ENCODE results near the gene BCAS1.

The BCAS1 gene

GRCh38 chr20:54002741-54003140 lies 67.7 kb downstream of the BCAS1 start:
- no peak for DNase-seq
- peaks cover 20% of the 10 kb centered on the region for H3K36me3 Mint-ChIP-seq (ENCODE audit: low read depth)
- H3K4me1 Mint-ChIP-seq, result no peaks in the 10 kb centered on the region
- no peak overlapping the region for H3K27ac Mint-ChIP-seq
- TF ChIP-seq CTCF (IDR thresholded peaks at IDR 0.05), result no peak
- H3K9me3 Mint-ChIP-seq, result peaks cover 46% of the 10 kb centered on the region
- H3K4me3 Mint-ChIP-seq, result no peak overlapping the region
- H3K27me3 Mint-ChIP-seq (ENCODE audit: low read depth, poor library complexity), result peaks cover 17% of the 10 kb centered on the region

GRCh38 chr20:54002056-54002575 lies 68.3 kb downstream of the BCAS1 start:
- DNase-seq, result no peak
- Mint-ChIP-seq H3K4me1 (peaks cover 1% of the 10 kb centered on the region), H3K4me3 (no peak overlapping the region), H3K27me3 (ENCODE audit: low read depth, poor library complexity) (peaks cover 17% of the 10 kb centered on the region), H3K27ac (no peak overlapping the region), H3K36me3 (ENCODE audit: low read depth) (peaks cover 20% of the 10 kb centered on the region), H3K9me3 (peaks cover 46% of the 10 kb centered on the region)
- no peak for TF ChIP-seq CTCF (IDR thresholded peaks at IDR 0.05)

GRCh38 chr20:54000914-54001313 lies 69.5 kb downstream of the BCAS1 start:
- Mint-ChIP-seq H3K27ac (no peak overlapping the region), H3K4me1 (peaks cover 8% of the 10 kb centered on the region), H3K27me3 (ENCODE audit: low read depth, poor library complexity) (peaks cover 16% of the 10 kb centered on the region), H3K9me3 (peaks cover 46% of the 10 kb centered on the region), H3K4me3 (no peak overlapping the region), H3K36me3 (ENCODE audit: low read depth) (peaks cover 20% of the 10 kb centered on the region)
- DNase-seq, result no peak
- TF ChIP-seq CTCF (IDR thresholded peaks at IDR 0.05), result no peak

- H3K4me3 Mint-ChIP-seq, result no peak overlapping the region
- no peak overlapping the region for H3K27ac Mint-ChIP-seq
Observed at GRCh38 chr20:54000262-54000661, 70.1 kb downstream of the BCAS1 start.

GRCh38 chr20:53999077-53999476 lies 71.3 kb downstream of the BCAS1 start:
- TF ChIP-seq CTCF (IDR thresholded peaks at IDR 0.05), result no peak
- Mint-ChIP-seq H3K27ac (no peak overlapping the region), H3K4me1 (peaks cover 9% of the 10 kb centered on the region), H3K4me3 (no peak overlapping the region), H3K36me3 (ENCODE audit: low read depth) (peaks cover 20% of the 10 kb centered on the region), H3K9me3 (peaks cover 46% of the 10 kb centered on the region), H3K27me3 (ENCODE audit: low read depth, poor library complexity) (peaks cover 10% of the 10 kb centered on the region)
- DNase-seq, result no peak

More at GRCh38 chr20:54000262-54000661, 70.1 kb downstream of the BCAS1 start:
- TF ChIP-seq CTCF (IDR thresholded peaks at IDR 0.05), result no peak
- no peak for DNase-seq
- H3K4me1 Mint-ChIP-seq, result peaks cover 8% of the 10 kb centered on the region
- H3K36me3 Mint-ChIP-seq (ENCODE audit: low read depth), result peaks cover 20% of the 10 kb centered on the region
- peaks cover 10% of the 10 kb centered on the region for H3K27me3 Mint-ChIP-seq (ENCODE audit: low read depth, poor library complexity)
- peaks cover 46% of the 10 kb centered on the region for H3K9me3 Mint-ChIP-seq
